GM20000 (cell line): Measurements from ENCODE around the gene GPR35.

Source experiments
- DNase-seq: peaks from one replicate; pipeline ENCODE4 v3.0.0; 2012; ENCODE audit warnings: low spot score
- TF ChIP-seq, protein P1 (sequence below): IDR thresholded peaks from 2 replicates; pipeline ENCODE4 v1.5.1; 2012; ENCODE audit warnings: mild to moderate bottlenecking, control low read depth; ENCODE audit errors: extremely low read depth, missing control alignments

GPR35 gene

GRCh38 chr2:240646900-240647502 lies 21.7 kb downstream of the GPR35 start:
- TF ChIP-seq, protein P1, sequence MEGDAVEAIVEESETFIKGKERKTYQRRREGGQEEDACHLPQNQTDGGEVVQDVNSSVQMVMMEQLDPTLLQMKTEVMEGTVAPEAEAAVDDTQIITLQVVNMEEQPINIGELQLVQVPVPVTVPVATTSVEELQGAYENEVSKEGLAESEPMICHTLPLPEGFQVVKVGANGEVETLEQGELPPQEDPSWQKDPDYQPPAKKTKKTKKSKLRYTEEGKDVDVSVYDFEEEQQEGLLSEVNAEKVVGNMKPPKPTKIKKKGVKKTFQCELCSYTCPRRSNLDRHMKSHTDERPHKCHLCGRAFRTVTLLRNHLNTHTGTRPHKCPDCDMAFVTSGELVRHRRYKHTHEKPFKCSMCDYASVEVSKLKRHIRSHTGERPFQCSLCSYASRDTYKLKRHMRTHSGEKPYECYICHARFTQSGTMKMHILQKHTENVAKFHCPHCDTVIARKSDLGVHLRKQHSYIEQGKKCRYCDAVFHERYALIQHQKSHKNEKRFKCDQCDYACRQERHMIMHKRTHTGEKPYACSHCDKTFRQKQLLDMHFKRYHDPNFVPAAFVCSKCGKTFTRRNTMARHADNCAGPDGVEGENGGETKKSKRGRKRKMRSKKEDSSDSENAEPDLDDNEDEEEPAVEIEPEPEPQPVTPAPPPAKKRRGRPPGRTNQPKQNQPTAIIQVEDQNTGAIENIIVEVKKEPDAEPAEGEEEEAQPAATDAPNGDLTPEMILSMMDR: no peak
- DNase-seq: no peak

GRCh38 chr2:240647503-240648154 lies 22.3 kb downstream of the GPR35 start:
- TF ChIP-seq, protein P1: no peak
- no peak for DNase-seq

DNA sequence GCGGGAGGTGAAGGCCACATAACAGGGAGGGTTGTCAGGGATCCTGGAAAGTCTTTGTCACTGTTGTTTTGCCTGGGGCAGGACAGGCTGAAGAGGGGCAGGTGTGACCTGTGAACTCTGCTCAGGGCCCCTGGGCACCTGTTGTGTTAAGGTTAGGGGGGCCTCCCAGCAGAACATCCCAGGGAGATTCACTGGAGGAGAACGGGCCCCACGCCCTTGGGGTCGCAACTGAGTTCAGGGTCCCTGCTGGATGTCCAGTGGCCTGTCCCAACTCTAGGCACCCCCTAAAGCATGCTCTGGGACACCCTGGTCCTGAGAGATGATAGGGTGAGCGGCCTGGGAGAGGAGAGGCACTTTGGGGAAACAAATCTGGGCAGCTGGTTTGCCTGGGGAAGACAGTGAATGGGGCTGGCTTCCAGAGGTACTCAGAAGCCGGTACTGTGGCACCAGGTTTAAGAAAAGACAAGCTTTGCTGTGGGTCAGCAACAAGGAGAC lies 22.9 kb downstream of the GPR35 start:
- DNase-seq: no peak
- TF ChIP-seq, protein P1: no peak

- peak; percentile 26 for DNase-seq
- TF ChIP-seq, protein P1: no peak
These were observed 23.5 kb downstream of the GPR35 start for GRCh38 chr2:240648650-240649275.

DNA sequence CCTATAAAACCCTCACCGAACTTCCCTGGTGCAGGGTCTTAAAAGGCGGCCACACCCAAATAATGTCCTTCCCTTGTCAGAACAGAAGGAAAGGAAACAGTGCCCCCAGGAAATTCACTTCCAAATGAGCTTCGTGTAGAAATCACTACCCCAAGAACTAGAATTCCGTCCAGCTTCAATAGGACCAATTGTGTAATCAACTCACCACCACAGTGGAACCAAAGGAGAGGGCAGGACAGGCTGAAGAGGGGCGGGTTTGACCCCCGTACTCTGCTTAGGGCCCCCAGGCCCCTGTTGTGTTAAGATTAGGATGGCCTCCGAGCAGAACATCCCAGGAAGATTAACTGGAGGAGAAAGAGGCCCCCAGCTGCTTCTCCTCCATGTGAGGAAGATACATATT lies 24.1 kb downstream of the GPR35 start:
- no peak for DNase-seq
- TF ChIP-seq, protein P1: no peak

DNA sequence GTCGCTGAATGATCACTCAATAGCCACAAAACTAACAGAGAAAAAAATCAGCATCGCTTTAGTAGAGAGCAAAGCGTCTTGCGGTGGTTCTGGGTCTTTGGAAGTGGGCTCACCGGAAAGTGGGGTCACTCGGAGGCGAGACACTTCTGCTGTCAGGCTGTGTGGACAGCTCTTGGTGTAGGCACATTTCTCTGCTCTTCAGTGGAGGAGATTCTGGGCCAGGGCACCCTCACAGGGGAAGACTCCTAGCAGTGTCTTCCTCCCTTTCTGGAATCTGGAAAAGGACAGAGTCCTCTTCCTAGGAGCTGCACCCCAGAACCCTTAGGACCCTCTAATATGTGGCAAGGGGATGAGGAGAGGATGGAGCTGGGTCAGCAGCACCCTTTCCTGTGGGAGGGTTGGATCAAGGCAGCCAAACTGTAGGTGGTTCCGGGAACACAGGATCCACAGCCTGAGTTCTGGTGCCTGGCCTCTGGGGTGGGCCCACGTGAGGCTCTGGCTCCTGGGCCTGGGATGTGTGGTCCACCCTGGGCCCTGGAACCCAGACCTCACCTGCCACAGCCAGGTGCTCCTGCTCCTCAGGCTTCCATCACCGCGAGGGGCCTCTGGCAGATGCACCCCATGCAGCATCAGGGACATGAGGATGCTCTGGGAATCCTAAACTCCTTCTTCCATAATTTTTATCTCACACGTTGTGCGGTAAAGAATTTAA lies 25.1 kb downstream of the GPR35 start:
- TF ChIP-seq, protein P1: no peak
- DNase-seq: no peak
